Ishikawa (cell line): ENCODE data around the gene NDUFA9.

Source experiments
- EP300 ChIP-seq: IDR thresholded peaks from 2 replicates; pipeline ENCODE4 v1.6.1; 2012; ENCODE audit warnings: borderline replicate concordance
- FOXM1 ChIP-seq: IDR thresholded peaks from 2 replicates; pipeline ENCODE4 v1.6.1; 2012; ENCODE audit warnings: low read depth, borderline replicate concordance
- MAX ChIP-seq: IDR thresholded peaks from 2 replicates; pipeline ENCODE4 v1.6.1; 2012
- NFIC ChIP-seq: IDR thresholded peaks from 2 replicates; pipeline ENCODE4 v1.6.1; 2012
- RAD21 ChIP-seq: IDR thresholded peaks from 2 replicates; pipeline ENCODE4 v1.6.1; 2012; ENCODE audit warnings: low read depth
- REST ChIP-seq: IDR thresholded peaks from 2 replicates; pipeline ENCODE4 v1.6.1; 2012; ENCODE audit warnings: low read depth, mild to moderate bottlenecking

- TF ChIP-seq REST (no peak), MAX (no peak), NFIC (no peak), FOXM1 (no peak), RAD21 (no peak), EP300 (no peak)
Observed at GRCh38 chr12:4649358-4649661, 396 bp downstream of the NDUFA9 start.
